ENCODE measurements around the gene MAP4K3.

Gene MAP4K3

GRCh38 chr2:39290433-39290832 lies 146.7 kb downstream of the MAP4K3 start:
- no peaks in the 10 kb centered on the region for H3K4me1 ChIP-seq (ENCODE audit: control insufficient read depth in 1 of 2, insufficient read depth in 1 of 2, low read depth in 1 of 2, low read length in 1 of 2)
- no peaks in the 10 kb centered on the region for H3K27me3 ChIP-seq
- H3K36me3 ChIP-seq = no peaks in the 10 kb centered on the region
- no peak for TF ChIP-seq CTCF (IDR thresholded peaks at IDR 0.05)
- no peak overlapping the region for H3K4me3 ChIP-seq (ENCODE audit: low read depth in 1 of 2, low read length in 1 of 2)
- no peaks in the 10 kb centered on the region for H3K9me3 ChIP-seq
- no peak overlapping the region for H3K27ac ChIP-seq

- H3K4me3 ChIP-seq (ENCODE audit: low read depth in 1 of 2, low read length in 1 of 2) = no peak overlapping the region
- H3K4me1 ChIP-seq (ENCODE audit: control insufficient read depth in 1 of 2, insufficient read depth in 1 of 2, low read depth in 1 of 2, low read length in 1 of 2) = no peaks in the 10 kb centered on the region
- no peak overlapping the region for H3K27ac ChIP-seq
- no peaks in the 10 kb centered on the region for H3K27me3 ChIP-seq
- no peaks in the 10 kb centered on the region for H3K36me3 ChIP-seq
- no peak for TF ChIP-seq CTCF (IDR thresholded peaks at IDR 0.05)
- H3K9me3 ChIP-seq = no peaks in the 10 kb centered on the region
Measured at GRCh38 chr2:39289609-39290008, 147.5 kb downstream of the MAP4K3 start.

- H3K4me1 ChIP-seq (ENCODE audit: control insufficient read depth in 1 of 2, insufficient read depth in 1 of 2, low read depth in 1 of 2, low read length in 1 of 2) = no peaks in the 10 kb centered on the region
- H3K27me3 ChIP-seq = no peaks in the 10 kb centered on the region
- H3K27ac ChIP-seq = no peak overlapping the region
- TF ChIP-seq CTCF (IDR thresholded peaks at IDR 0.05) = no peak
- no peaks in the 10 kb centered on the region for H3K9me3 ChIP-seq
- no peaks in the 10 kb centered on the region for H3K36me3 ChIP-seq
- no peak overlapping the region for H3K4me3 ChIP-seq (ENCODE audit: low read depth in 1 of 2, low read length in 1 of 2)
Measured at GRCh38 chr2:39283561-39283960, 153.5 kb downstream of the MAP4K3 start.

- Histone ChIP-seq H3K27ac (no peak overlapping the region), H3K4me1 (ENCODE audit: control insufficient read depth in 1 of 2, insufficient read depth in 1 of 2, low read depth in 1 of 2, low read length in 1 of 2) (no peaks in the 10 kb centered on the region), H3K9me3 (no peaks in the 10 kb centered on the region), H3K4me3 (ENCODE audit: low read depth in 1 of 2, low read length in 1 of 2) (no peak overlapping the region), H3K36me3 (peaks cover 3% of the 10 kb centered on the region), H3K27me3 (no peaks in the 10 kb centered on the region)
- TF ChIP-seq CTCF (IDR thresholded peaks at IDR 0.05) = no peak
Measured at GRCh38 chr2:39281391-39281790, 155.7 kb downstream of the MAP4K3 start.

GRCh38 chr2:39275016-39275415 lies 162.1 kb downstream of the MAP4K3 start:
- no peaks in the 10 kb centered on the region for H3K9me3 ChIP-seq
- H3K27me3 ChIP-seq = no peaks in the 10 kb centered on the region
- no peak for TF ChIP-seq CTCF (IDR thresholded peaks at IDR 0.05)
- H3K4me1 ChIP-seq (ENCODE audit: control insufficient read depth in 1 of 2, insufficient read depth in 1 of 2, low read depth in 1 of 2, low read length in 1 of 2) = no peaks in the 10 kb centered on the region
- H3K36me3 ChIP-seq = peaks cover 3% of the 10 kb centered on the region
- no peak overlapping the region for H3K4me3 ChIP-seq (ENCODE audit: low read depth in 1 of 2, low read length in 1 of 2)
- H3K27ac ChIP-seq = no peak overlapping the region

- Histone ChIP-seq H3K4me1 (ENCODE audit: control insufficient read depth in 1 of 2, insufficient read depth in 1 of 2, low read depth in 1 of 2, low read length in 1 of 2) (no peaks in the 10 kb centered on the region), H3K27ac (no peak overlapping the region), H3K27me3 (no peaks in the 10 kb centered on the region), H3K4me3 (ENCODE audit: low read depth in 1 of 2, low read length in 1 of 2) (no peak overlapping the region), H3K9me3 (no peaks in the 10 kb centered on the region), H3K36me3 (no peaks in the 10 kb centered on the region)
- TF ChIP-seq CTCF (IDR thresholded peaks at IDR 0.05) = no peak
Measured at GRCh38 chr2:39269941-39270340, 167.1 kb downstream of the MAP4K3 start.

Measured in neutrophil (primary cell).